GM21717 (cell line): ENCODE measurements around the gene ANKRD28.
"Not testable (repeated sequence)": the region's sequence is repeated elsewhere in the genome, so short reads cannot be mapped to it uniquely, and the experiment has no call there.

Experiments used
- ATAC-seq: cut with Tn5 transposase; IDR thresholded peaks from one replicate; pipeline ENCODE4 v1.9.1; 2021; ENCODE audit warnings: mild to moderate bottlenecking, moderate library complexity; ENCODE audit not compliant: unreplicated experiment

ANKRD28 gene

DNA sequence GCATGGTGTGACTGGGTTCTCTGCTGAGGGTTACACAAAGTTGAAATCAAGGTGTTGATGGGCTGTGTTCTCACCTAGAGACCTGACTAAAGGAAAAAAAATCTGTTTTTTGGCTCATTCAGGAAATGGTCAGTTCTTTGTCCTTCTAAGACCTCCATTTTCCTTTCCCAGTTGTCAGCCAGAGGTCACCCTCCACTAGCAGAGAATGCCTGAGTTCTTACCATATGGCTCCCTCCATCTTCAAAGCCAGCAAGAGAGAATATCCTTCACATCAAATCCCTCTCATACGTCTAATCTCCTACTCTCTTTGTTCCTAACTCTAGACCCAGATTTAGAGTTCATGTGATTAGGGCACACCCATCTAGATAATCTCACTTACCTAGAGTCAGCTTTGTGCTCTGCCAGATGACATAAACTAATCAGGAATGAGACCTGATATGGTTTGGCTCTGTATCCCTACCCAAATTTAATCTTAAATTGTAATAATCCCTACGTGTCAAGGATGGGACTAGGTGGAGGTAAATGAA lies 19.4 kb downstream of the ANKRD28 start:
- no peak for ATAC-seq

DNA sequence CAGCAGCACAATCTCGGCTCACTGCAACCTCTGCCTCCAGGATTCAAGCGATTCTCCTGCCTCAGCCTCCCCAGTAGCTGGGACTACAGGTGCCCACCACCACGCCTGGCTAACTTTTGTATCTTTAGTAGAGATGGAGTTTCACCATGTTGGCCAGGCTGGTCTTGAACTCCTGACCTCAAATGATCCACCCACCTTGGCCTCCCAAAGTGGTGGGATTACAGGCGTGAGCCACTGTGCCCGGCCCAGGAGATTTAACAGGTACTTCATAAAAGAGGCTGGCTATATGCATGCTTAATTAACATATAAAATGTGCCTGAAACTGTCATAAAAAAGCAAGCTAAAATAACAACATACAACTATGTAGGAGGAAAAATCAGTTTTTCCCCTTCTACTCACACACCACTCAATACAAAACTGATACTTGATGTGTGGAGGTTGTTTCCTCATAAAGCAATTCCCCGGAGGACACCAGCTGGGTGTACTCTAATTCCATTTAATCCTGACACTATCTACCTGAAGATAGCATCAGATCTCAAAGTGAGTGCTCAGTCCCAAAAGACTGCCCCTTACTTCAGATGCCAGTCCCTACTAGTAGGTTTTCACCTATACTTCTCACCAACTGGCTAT lies 22.7 kb downstream of the ANKRD28 start:
- ATAC-seq = peak; percentile 62

DNA sequence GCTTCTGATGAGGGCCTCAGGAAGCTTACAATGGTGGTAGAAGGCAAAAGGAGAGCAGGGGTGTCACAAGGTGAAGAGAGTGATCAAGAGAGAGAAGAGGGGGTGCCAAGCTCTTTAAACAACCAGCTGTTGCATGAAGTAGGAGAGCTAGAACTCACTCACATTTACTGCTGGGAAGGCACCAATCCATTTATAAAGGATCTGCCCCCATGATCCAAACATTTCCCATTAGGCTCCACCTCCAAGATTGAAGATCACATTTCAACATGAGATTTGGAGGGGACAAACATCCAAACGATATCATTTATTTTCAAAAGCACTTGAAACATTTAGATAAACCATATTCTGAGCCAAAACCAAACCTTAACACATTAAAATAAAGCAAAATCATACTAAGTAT lies 26.3 kb downstream of the ANKRD28 start:
- no peak for ATAC-seq

DNA sequence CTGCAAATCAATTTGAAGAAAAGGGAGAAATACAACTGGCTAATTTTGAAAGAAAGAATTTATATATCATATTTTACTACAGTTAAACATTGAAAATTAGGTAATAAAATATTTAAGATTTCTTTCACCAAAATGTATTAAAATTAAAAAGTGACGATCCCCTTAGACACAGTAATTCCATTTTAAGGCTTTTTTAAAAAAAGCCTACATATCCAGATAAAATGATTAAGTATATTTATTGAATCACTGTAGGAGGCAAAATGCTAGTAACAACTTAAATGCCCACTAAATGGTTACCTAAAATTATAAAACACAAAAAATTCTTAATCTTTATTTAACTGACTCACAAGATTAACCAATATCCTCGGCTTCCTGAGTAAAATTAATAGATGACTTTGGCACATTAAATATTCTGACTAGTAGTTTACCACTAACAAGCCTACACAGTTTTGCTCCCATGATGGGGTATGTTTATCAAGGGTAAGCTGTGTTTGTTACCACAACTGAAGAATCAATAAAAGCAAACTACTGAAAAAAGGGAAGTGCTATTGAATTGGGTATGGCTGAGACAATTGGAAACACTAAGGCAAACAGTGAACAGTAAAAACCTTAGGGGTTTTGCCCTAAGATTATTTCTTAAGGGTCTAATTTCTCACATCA lies 28.4 kb downstream of the ANKRD28 start:
- no peak for ATAC-seq

DNA sequence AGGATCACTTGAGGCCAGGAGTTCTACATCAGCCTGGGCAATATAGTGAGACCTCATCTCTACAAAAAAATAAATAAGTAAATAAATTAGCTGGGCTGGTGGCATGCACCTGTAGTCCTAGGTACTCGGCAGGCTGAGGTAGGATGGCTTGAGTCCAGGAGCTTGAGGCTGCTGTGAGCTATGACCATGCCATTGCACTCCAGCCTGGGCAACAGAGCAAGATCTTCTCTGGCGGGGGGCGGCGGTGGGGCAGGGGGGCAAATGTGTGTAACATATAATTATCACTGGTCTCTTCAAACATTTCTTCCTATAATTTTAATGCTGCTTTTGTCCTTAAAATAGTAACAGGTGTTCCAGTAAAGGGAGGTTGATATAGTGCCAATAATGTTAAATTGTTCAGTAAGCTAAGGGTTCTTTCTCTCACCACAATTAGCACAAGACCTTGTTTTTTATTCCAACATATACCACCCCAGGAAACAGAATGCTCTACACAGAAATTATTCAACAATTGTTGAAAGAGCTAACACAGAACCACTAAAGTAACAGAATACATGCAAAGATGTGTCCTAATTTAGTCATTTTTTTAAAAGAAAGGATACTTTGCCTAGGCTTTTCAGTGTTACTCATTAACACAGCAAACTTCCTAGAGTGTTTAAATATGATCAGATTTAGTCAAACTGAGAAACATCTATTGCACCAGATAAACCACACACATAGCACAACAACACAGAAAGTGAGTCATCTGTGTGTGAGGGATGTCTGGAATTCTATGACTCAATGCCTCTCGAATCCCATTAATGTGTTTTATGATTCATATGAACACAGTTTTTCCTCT lies 29.1 kb downstream of the ANKRD28 start:
- peak; percentile 73 for ATAC-seq

DNA sequence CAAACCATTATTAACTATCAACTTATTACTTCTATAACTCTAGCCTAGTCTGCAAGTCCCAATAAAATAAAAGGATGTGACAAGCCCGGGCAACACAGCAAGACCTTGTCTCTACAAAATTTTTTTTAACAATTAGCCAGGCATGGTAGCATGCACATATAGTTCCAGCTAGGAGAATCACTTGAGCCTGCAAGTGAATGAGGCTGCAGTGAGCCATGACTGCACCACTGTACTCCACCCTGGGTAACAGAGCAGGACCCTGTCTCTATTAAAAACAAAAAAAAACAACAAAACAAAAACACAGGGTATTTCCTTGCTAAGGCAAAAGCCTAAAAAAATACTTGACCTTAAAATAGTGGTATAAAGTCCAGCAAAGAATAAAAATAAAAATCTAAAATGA lies 31.4 kb downstream of the ANKRD28 start:
- ATAC-seq = no peak

DNA sequence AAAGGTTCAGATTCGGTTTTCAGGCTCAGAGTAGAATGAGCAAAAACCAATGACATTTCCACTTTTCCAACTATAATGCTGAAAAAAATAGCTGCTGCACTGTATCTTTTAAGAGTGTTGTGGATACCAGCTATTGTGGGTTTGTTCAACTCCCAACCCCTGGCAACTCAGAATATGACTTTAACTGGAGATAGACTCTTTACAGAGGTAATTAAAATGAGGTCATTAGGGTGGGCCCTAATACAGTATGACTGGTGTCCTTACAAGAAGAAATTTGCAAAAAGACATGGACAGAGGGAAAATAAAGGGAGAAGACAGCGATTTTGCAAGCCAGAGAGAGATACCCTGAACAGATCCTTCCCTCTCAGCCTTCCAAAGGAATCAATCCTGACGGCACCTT lies 39.5 kb downstream of the ANKRD28 start:
- ATAC-seq = no peak

DNA sequence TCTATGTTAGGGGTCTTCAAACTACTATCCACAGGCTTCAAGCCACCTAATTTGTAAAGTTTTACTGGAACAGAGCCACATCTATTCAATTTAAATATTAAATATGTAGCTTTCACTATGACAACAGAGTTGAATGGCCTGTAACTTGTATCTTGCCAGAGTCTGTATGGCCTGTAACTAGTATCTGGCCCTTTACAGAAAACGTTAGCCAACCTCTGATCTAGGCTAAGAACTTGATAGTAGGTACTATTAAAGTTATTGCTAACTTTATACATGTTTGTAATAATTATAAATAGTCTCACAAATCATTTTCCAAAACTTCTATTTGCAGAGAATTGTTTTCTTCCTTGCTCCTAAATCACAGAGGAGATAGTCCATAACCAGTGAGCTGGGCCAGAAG lies 40.0 kb downstream of the ANKRD28 start:
- no peak for ATAC-seq

DNA sequence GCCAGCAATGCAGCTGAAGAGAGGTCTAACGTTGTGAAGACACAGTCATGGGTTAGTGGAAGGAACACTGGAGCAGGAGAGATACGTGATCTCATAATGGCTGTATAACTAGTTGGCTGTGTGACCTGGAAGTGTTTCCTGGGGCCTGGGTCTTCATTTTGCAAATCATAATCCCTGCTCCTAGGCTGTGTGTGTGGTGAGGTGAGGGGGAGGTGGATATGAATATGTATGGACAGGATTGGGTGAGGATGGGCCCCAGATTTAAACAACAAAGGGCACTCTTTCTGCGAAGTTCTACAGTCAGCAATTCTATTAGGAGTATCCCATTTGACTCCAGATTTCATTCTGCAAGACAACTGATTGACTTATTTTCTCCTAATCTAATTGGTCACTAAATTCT lies 41.3 kb downstream of the ANKRD28 start:
- ATAC-seq = no peak

DNA sequence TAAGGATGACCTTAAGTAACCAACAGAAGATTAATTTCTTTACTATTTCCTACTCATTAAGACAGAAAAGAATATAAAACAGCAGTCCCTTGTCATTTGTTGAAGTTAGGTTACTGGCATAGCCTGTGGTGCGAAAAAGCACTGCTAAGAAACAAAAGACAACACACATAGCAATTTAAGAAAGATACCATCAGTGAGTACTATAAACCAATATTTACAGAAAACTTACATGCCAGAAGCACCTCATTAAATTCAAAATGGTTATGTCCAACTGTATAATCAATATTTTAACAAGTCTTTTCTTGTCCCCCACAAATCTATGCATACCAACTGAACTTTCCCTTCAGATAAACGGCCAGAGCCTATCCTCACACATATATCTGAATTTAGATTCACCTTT lies 42.0 kb downstream of the ANKRD28 start:
- ATAC-seq = no peak

DNA sequence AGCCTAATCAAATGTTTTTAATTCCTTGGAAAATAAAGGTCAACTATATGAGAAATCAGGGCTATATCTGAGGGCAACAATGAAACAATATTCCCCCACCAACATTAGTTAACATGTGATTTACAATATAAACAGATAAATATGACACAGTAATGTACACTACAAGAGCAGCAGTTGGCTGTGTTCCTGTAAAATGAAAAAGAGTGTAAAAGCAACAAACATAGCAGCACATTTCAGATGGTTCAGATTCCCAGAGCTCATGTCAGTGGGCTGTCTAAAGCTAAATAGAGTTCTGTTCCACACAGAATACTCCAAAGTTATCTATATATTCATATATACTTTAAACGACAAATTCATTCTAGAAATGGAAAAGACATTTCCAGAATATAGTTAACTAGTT lies 42.6 kb downstream of the ANKRD28 start:
- no peak for ATAC-seq

DNA sequence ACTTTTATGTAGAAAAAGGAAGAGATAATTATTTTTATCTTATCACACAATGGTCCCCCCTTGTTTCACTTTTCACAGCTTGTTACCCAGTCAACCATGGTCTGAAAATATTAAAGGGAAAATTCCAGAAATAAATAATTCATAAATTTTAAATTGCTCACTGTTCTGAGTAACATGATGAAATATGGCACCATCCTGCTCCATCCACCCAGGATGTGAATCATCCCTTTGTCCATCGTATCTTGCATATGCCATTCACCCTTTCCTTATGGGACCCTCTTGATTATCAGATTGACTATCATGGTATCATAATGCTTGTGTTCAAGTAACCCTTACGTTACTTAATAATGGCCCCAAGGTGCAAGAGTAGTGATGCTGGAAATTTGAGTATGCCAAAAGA lies 43.7 kb downstream of the ANKRD28 start:
- ATAC-seq = no peak

DNA sequence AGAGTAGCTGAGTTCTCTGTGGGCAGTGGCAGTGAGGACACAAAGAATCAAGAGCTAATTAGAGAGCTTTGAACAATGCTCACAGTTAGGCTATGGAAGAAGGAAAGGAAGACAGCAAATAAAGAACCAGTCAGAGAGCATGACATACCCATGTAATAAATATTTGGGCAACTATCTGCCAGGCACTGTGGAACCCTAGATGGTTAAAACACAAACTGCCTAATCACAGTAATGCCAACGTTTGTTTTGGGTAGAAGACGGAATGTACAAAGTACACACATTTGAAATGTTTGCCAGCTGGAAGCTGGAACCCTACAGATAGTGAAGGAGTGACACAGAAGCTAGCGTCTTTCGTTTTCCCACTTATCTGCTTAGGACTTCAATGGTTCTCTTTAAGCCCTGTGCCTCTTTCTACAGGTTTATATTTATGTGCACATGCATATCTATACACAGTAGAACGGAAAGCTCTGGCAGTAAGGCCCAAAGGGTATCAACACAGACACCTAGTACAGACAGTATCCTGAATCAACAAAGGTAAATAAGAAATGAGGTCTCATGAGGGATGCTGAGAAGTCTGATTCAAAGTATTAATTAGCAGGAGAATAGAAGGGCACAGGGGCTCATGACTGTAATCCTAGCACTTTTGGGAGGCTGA lies 44.6 kb downstream of the ANKRD28 start:
- ATAC-seq = no peak

DNA sequence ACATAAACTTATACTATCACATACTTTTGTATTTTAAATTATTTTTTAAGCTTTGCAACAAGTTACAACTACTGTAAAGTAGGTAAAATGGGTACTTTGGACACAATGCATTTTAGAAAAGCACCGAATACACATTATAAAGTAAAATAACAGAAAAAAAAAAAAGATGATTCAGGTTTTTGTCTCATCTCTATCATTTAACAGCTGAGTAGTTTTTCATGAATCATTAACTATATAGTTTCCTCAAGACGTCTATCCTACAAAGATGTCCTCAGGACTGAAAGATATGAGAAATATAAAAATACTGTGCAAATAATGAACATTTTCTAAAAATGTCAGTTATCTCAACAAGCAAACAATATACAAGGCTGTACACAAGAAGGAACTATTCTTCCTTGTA lies 46.9 kb downstream of the ANKRD28 start:
- no peak for ATAC-seq

DNA sequence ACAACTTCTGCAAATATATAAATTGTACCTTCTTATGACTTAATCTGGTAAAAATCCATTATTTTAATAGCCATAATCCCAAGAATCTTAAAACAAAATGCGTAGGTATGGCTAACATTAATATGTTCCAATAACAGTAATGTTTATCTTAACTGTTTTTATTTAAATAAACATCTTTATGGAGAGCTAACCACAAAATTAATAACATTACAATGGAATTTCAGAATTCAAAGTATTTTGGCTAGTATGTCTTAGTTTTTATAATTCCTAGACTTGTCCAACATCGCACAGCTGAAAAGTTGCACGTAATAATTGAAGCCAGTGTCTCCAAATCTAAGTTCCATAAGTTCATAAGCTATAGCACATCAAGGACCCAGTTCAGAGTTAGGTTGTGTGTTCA lies 47.6 kb downstream of the ANKRD28 start:
- no peak for ATAC-seq

DNA sequence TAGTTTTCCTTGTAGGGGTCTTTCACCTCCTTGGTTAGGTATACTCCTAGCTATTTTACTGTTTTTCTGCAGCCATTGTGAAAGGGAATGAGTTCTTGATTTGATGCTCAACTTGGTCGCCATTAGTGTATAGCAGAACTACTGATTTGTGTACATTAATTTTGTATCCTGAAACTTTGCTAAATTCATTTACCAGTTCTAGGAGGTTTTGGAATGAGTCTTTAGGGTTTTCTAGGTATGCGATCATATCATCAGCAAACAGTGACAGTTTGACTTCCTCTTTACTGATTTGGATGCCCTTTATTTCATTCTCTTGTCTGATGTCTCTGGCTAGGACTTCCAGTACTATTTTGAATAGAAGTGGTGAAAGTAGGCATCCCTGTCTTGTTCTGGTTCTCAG lies 51.9 kb downstream of the ANKRD28 start:
- ATAC-seq = not testable (repeated sequence)

DNA sequence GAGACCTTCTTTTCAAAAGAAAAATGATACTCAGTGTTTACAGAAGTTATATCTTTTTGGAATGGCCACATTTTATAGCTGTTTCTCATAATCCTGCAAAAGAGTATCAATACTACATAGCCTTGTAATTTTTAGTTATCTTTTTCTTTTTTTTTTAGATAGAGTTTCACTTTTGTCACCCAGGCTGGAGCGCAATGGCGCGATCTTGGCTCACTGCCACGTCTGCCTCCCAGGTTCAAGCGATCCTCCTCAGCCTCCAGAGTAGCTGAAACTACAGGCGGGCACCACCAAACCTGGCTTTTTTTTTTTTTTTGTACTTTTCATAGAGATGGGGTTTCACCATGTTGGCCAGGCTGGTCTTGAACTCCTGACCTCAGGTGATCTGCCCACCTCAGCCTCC lies 53.6 kb downstream of the ANKRD28 start:
- ATAC-seq = no peak

DNA sequence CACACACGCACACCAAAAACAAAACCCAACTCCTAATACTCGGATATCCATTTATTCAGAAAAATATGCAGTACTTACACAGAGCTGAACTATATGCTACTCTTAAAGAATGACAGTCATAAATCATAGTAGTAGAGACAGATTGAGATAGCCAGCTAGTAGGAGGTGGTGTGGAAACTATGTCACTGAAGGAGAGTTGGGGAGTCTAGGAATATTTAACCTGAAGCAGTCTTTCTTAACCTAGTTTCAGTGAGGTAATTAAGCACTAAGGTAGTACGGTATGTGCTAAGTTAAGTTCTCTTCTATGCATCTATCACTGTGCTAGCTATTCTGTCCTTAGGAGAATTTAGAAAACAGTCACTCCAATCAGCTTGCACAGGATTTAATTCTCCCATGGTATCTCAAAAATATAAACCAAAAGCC lies 54.2 kb downstream of the ANKRD28 start:
- ATAC-seq = no peak

DNA sequence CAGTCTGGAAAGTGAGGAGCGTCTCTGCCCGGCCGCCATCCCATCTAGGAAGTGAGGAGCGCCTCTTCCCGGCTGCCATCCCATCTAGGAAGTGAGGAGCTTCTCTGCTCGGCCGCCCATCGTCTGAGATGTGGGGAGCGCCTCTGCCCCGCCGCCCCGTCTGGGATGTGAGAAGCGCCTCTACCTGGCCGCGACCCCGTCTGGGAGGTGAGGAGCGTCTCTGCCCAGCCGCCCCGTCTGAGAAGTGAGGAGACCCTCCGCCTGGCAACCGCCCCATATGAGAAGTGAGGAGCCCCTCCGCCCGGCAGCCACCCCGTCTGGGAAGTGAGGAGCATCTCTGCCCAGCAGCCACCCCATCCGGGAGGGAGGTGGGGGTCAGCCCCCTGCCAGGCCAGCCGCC lies 55.5 kb downstream of the ANKRD28 start:
- ATAC-seq = not testable (repeated sequence)

DNA sequence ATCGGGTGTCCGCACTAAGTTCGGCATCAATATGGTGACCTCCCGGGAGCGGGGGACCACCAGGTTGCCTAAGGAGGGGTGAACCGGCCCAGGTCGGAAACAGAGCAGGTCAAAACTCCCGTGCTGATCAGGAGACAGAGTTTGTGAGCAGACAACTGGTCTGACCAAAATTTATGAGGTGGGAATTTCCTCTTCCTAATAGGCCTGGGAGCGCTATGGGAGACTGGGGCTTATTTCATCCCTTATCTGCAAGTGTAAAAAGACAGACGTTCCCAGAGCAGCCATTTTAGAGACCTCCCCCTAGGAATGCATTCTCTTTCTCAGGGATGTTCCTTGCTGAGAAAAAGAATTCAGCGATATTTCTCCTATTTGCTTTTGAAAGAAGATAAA lies 59.2 kb downstream of the ANKRD28 start:
- not testable (repeated sequence) for ATAC-seq

DNA sequence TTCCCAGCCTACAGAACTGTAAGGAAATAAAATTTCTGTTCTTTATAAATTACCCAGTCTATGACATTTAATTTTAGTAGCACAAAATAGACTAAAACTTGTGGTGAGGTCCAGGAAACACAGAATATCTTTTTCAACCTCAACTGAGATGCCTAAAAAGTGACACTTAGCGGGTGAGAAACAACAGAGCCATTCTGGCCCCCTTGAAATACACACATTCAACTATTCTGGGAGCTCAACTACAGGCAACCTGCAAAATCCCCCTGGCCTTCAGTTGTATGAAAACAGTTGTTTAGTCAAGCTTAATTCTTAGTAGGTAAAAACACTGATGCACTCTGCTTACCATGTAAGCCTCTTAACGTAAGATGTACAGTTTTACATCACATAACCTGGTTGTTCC lies 66.8 kb downstream of the ANKRD28 start:
- no peak for ATAC-seq
